ENCODE results near the gene ABCC10. TPM values are rescaled to one million over a fixed set of nuclear protein-coding genes. Genes with fewer than 3 reads are reported as not detected.
"Not testable (repeated sequence)": the region's sequence is repeated elsewhere in the genome, so short reads cannot be mapped to it uniquely, and the experiment has no call there.

Gene ABCC10
- total and polyA plus RNA-seq, 5 donors: 11.0 to 16.0 (median 12.7) TPM

DNA sequence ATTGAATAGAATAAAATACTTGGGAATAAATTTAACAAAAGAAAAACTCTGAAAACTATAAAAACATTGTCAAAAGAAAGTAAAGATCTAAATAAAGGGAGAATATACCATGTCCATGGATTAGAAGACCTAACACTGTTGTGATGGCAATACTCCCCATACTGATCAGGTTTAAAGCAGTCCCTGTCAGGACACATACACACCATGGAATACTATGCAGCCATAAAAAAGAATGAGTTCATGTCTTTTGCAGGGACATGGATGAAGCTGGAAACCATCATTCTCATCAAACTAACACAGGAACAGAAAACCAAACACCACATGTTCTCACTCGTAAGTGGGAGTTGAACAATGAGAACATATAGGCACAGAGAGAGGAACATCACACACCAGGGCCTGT, 16.6 kb upstream of the ABCC10 start:
- not testable (repeated sequence) for ATAC-seq

GRCh38 chr6:43412541-43412940, 14.8 kb upstream of the ABCC10 start:
- Histone ChIP-seq H3K9me3 (ENCODE audit: control insufficient read depth, low read length) (no peaks in the 10 kb centered on the region), H3K27ac (ENCODE audit: low read length) (no peak overlapping the region), H3K4me1 (ENCODE audit: control insufficient read depth, insufficient read depth, low read length) (no peaks in the 10 kb centered on the region), H3K27me3 (ENCODE audit: control insufficient read depth, insufficient read depth) (no peaks in the 10 kb centered on the region), H3K4me3 (ENCODE audit: low read length) (no peak overlapping the region)
- 73% methylated on average over 5 of the region's 5 CpGs for WGBS
- DNase-seq (no peak), ATAC-seq (no peak)
- intact Hi-C loops (cut with DNase I): no loop called here

More for the DNA sequence above, 16.6 kb upstream of the ABCC10 start:
- DNase-seq; H3K4me1 ChIP-seq (ENCODE audit: control insufficient read depth, insufficient read depth, low read length); H3K9me3 ChIP-seq (ENCODE audit: control insufficient read depth, low read length); H3K27me3 ChIP-seq (ENCODE audit: control insufficient read depth, insufficient read depth); intact Hi-C loops (cut with DNase I); H3K27ac ChIP-seq (ENCODE audit: low read length); H3K4me3 ChIP-seq (ENCODE audit: low read length): not testable (repeated sequence)
- WGBS: 84% methylated on average over 1 of the region's 1 CpG

DNA sequence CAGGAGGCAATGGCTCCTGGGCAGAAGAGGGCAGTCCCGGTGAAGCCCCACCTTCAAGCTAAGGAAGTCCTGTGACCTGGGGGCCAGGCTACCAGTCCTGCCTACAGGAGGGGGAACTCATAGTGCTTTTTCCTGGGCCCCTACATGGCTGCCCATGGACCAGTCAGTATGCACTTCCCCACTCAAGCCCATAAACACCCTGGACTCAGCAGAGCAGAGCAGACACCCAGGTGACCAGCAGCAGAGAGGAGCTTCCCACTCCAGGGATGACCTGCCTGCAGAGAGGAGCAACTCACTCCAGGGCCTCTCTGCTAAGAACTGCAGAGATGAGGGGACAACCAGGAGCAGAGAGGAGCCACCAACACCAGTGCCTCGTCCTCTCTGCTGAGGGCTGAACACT, 14.3 kb upstream of the ABCC10 start:
- H3K4me1 ChIP-seq (ENCODE audit: control insufficient read depth, insufficient read depth, low read length): no peaks in the 10 kb centered on the region
- ATAC-seq (peak in 1 of 2 donors; percentile 40), DNase-seq (no peak)
- intact Hi-C loops (cut with DNase I): no loop called here
- no peaks in the 10 kb centered on the region for H3K9me3 ChIP-seq (ENCODE audit: control insufficient read depth, low read length)
- no peak overlapping the region for H3K27ac ChIP-seq (ENCODE audit: low read length)
- no peak overlapping the region for H3K4me3 ChIP-seq (ENCODE audit: low read length)
- WGBS: 94% methylated on average over 2 of the region's 2 CpGs
- H3K27me3 ChIP-seq (ENCODE audit: control insufficient read depth, insufficient read depth): no peaks in the 10 kb centered on the region

- intact Hi-C loops (cut with DNase I); H3K9me3 ChIP-seq (ENCODE audit: control insufficient read depth, low read length); ATAC-seq; H3K4me3 ChIP-seq (ENCODE audit: low read length); DNase-seq; H3K4me1 ChIP-seq (ENCODE audit: control insufficient read depth, insufficient read depth, low read length); H3K27me3 ChIP-seq (ENCODE audit: control insufficient read depth, insufficient read depth); H3K27ac ChIP-seq (ENCODE audit: low read length): not testable (repeated sequence)
- WGBS: 93% methylated on average over 8 of the region's 8 CpGs
Observed at GRCh38 chr6:43415275-43415674, 12.1 kb upstream of the ABCC10 start.

- intact Hi-C loops (cut with DNase I): no loop called here
- no peak overlapping the region for H3K27ac ChIP-seq (ENCODE audit: low read length)
- H3K27me3 ChIP-seq (ENCODE audit: control insufficient read depth, insufficient read depth): no peaks in the 10 kb centered on the region
- H3K4me3 ChIP-seq (ENCODE audit: low read length): no peak overlapping the region
- DNase-seq (no peak), ATAC-seq (no peak)
- no peaks in the 10 kb centered on the region for H3K4me1 ChIP-seq (ENCODE audit: control insufficient read depth, insufficient read depth, low read length)
- H3K9me3 ChIP-seq (ENCODE audit: control insufficient read depth, low read length): no peaks in the 10 kb centered on the region
- whole genome bisulfite sequencing: 70% methylated on average over 4 of the region's 4 CpGs
Observed at GRCh38 chr6:43416935-43417334, 10.4 kb upstream of the ABCC10 start.

DNA sequence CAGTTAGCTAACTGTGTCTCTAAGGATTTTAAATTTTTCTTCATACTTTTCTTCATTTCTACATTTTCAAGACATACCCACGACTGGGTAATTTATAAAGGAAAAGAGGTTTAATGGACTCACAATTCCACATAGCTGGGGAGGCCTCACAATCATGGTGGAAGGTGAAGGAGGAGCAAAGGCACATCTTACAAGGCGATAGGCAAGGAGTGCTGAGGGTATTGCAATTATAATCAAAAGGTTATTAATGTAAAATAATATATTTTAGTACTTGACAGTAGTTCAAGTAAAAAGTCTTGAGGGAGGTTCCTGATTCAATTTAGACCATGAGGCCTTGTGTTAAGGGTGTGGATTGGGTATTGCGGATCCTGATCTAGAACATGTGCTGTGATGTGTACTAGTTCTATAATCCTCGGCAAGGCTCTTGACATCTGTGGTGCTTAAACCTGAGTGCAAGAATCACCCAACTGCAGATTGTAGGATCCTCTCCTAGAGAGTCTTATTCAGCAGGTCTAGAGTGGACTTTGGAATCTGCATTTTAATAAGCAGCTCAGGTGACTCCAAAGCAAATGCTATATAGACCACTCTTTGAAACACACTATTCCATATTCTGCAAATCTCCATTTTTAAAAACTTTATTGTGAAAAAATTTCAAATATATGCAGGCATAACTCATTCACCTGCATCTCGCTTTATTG, 7.2 kb upstream of the ABCC10 start:
- intact Hi-C loops (cut with DNase I): no loop called here
- Histone ChIP-seq H3K4me3 (ENCODE audit: low read length) (no peak overlapping the region), H3K9me3 (ENCODE audit: control insufficient read depth, low read length) (no peaks in the 10 kb centered on the region), H3K27ac (ENCODE audit: low read length) (no peak overlapping the region), H3K4me1 (ENCODE audit: control insufficient read depth, insufficient read depth, low read length) (no peaks in the 10 kb centered on the region), H3K27me3 (ENCODE audit: control insufficient read depth, insufficient read depth) (no peaks in the 10 kb centered on the region)
- WGBS: 62% methylated on average over 5 of the region's 5 CpGs
- no peak for ATAC-seq
- no peak for DNase-seq

DNA sequence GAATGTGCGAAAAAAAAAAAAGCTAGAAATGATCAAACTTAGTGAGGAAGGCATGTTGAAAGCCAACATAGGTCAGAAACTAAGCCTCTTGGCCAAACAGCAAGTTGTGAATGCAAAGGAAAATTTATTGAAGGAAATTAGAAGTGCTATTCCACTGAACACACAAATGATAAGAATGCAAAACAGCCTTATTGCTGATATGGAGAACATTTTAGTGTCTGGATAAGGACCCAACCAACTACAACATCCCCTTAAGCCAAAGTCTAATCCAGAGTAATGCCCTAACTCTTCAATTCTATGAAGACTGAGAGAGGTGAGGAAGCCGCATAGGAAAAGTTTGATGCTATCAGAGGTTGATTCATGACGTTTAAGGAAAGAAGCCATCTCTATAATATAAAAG, 5.5 kb upstream of the ABCC10 start:
- intact Hi-C loops (cut with DNase I): no loop called here
- DNase-seq (no peak), ATAC-seq (no peak)
- Histone ChIP-seq H3K27ac (ENCODE audit: low read length) (no peak overlapping the region), H3K4me1 (ENCODE audit: control insufficient read depth, insufficient read depth, low read length) (no peaks in the 10 kb centered on the region), H3K4me3 (ENCODE audit: low read length) (no peak overlapping the region), H3K27me3 (ENCODE audit: control insufficient read depth, insufficient read depth) (no peaks in the 10 kb centered on the region), H3K9me3 (ENCODE audit: control insufficient read depth, low read length) (no peaks in the 10 kb centered on the region)
- 61% methylated on average over 3 of the region's 3 CpGs for WGBS

DNA sequence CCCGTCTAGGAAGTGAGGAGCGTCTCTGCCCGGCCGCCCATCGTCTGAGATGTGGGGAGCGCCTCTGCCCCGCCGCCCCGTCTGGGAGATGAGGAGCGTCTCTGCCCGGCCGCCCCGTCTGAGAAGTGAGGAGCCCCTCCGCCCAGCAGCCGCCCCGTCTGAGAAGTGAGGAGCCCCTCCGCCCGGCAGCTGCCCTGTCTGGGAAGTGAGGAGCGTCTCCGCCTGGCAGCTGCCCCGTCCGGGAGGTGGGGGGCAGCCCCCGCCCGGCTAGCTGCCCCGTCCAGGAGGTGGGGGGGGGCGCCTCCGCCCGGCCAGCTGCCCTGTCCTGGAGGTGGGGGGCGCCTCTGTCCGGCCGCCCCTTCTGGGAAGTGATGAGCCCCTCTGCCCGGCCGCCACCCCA, 2.3 kb upstream of the ABCC10 start:
- H3K4me3 ChIP-seq (ENCODE audit: low read length); H3K9me3 ChIP-seq (ENCODE audit: control insufficient read depth, low read length); intact Hi-C loops (cut with DNase I); ATAC-seq; H3K4me1 ChIP-seq (ENCODE audit: control insufficient read depth, insufficient read depth, low read length); H3K27ac ChIP-seq (ENCODE audit: low read length); H3K27me3 ChIP-seq (ENCODE audit: control insufficient read depth, insufficient read depth): not testable (repeated sequence)
- DNase-seq: peak in 1 of 3 donors; percentile 44
- WGBS: 96% methylated on average over 33 of the region's 33 CpGs

- no peaks in the 10 kb centered on the region for H3K9me3 ChIP-seq (ENCODE audit: control insufficient read depth, low read length)
- ATAC-seq (no peak), DNase-seq (no peak)
- WGBS: 29% methylated on average over 23 of the region's 23 CpGs
- peak overlapping the region; percentile 69 for H3K27ac ChIP-seq (ENCODE audit: low read length)
- intact Hi-C loops (cut with DNase I): no loop called here
- no peaks in the 10 kb centered on the region for H3K4me1 ChIP-seq (ENCODE audit: control insufficient read depth, insufficient read depth, low read length)
- H3K4me3 ChIP-seq (ENCODE audit: low read length): peak overlapping the region; percentile 58
- no peaks in the 10 kb centered on the region for H3K27me3 ChIP-seq (ENCODE audit: control insufficient read depth, insufficient read depth)
Observed at GRCh38 chr6:43426928-43427405, 374 bp upstream of the ABCC10 start.

DNA sequence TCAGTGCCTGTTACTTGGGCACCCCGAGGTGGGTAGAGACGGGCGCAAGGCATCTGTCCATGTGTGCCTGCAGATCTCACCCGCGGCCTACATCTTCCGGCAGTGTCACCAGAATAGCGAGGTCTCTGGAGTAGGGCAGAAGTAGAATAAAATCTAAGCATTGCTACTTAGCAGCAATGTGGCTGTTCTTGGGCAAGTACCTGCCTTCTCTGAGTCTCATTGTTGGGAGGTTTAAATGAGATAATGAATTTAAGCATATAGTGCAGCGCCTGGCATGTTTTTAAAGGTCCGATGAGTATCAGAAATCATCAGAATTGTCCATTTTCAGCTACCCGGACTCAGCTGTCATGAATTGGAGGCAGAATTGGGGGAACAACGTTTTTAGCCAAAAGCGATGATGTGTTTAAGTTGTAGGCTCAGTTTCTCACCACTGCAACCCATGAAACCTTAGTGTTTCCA, 800 bp downstream of the ABCC10 start:
- Histone ChIP-seq H3K4me3 (ENCODE audit: low read length) (peak overlapping the region; percentile 58), H3K27me3 (ENCODE audit: control insufficient read depth, insufficient read depth) (no peaks in the 10 kb centered on the region), H3K27ac (ENCODE audit: low read length) (peak overlapping the region; percentile 76), H3K9me3 (ENCODE audit: control insufficient read depth, low read length) (no peaks in the 10 kb centered on the region), H3K4me1 (ENCODE audit: control insufficient read depth, insufficient read depth, low read length) (no peaks in the 10 kb centered on the region)
- intact Hi-C loops (cut with DNase I): no loop called here
- no peak for DNase-seq
- WGBS: 16% methylated on average over 12 of the region's 12 CpGs
- ATAC-seq: no peak

DNA sequence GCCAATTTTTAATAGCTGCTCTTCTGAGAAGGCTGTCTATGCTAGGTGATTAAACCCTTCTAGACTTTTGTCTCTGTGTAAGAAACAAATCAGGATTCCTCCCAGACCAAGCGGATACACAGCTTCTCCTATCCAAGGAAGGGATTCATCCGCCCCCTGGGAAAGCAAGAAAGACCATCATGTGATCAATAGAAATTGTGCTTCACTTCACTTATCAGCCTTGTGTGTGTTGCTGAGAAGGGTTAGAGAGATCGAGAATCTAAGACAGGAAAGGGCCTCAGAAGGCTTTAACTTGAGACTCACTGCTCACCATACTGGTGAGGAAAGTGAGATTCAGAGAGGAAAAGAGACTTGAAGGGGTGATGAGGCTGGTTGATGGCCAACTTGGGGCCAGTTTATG, 1.5 kb downstream of the ABCC10 start:
- DNase-seq: no peak
- WGBS: 86% methylated on average over 3 of the region's 3 CpGs
- Histone ChIP-seq H3K9me3 (ENCODE audit: control insufficient read depth, low read length) (no peaks in the 10 kb centered on the region), H3K27ac (ENCODE audit: low read length) (no peak overlapping the region), H3K27me3 (ENCODE audit: control insufficient read depth, insufficient read depth) (no peaks in the 10 kb centered on the region), H3K4me1 (ENCODE audit: control insufficient read depth, insufficient read depth, low read length) (no peaks in the 10 kb centered on the region), H3K4me3 (ENCODE audit: low read length) (peak overlapping the region; percentile 58)
- ATAC-seq: no peak
- intact Hi-C loops (cut with DNase I): no loop called here
